ENCODE results near the gene ACVR2B.
A peak's percentile ranks its signal among the peaks of the same experiment; 100 is the strongest.

Gene ACVR2B

DNA sequence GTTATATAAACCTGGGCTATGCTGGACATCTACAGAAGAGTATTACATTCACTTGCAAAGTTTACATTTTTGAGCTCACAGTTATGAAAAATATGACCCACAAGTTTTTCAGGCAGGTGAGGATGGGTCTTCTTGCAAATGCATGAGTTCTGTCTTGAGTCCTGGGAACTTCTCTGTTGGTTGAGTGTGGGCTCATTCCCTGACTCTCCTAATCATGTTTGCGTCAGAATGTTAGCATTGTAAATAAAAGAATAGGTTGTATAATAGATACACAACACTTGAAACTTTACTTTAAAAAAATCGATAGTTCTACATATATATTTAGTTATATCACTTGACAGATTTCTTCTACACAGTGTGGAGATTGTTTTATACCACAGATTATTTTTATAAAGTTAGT lies 35.3 kb downstream of the ACVR2B start:
- no peak for DNase-seq (ENCODE audit: low read depth in 2 of 2)

GRCh38 chr3:38489766-38490165 lies 36.1 kb downstream of the ACVR2B start:
- DNase-seq (ENCODE audit: low read depth in 2 of 2) = no peak

DNA sequence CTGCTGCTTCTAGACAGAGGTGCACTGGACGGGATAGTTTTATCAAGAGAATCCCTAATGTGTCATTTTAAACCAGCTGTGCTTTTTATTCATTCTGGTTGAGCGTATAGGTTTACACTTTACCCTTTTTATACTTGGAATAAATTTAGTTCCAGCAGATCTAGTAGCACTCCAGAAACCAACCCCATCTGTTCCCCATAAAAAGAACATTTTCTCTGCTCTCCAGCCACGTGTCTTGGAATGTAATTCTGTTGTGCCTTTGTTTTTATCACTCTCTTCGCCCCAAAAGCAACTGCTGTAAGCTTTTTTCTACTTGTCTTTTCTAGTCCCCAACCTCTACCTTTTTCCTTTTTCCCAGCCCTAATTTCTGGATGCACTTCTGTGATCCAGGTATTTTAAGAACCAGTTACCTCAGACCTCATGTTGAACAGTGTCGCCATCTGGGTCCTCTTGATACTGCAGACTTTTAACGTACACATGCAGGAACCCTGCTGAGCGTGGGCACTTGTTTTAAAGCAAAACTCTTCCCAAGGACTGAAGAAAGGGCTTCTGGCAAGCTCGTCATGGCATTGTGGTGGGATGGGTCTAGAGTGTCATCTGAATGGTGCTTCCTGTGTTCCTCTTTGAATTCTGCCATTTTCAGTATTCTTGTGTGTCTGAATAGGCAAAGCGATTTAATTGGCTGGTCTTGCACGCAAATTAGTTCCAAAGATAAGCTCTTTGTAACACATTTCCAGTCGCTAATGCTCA lies 36.8 kb downstream of the ACVR2B start:
- no peak for DNase-seq (ENCODE audit: low read depth in 2 of 2)

GRCh38 chr3:38491215-38491614 lies 37.5 kb downstream of the ACVR2B start:
- no peak for DNase-seq (ENCODE audit: low read depth in 2 of 2)

DNA sequence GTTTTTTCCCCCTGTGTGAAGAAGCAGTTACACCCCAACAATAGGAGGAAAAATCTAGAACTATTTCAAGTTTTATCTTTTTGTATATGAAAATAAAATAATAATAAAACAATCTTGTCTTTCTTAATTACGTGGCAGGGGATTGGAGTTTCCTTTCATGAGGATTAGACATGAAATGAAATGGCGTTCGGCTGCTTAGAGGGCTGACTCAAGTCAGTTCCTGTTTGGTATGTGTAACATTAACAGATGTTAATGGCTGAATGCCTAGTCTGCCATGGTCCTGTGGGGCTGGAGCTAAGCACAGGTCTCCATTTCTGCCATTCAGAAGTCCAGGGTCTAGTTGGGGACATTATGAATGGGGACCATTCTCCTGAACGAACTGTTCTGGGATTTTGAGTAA lies 39.3 kb downstream of the ACVR2B start:
- no peak for DNase-seq (ENCODE audit: low read depth in 2 of 2)

- peak; percentile 90 to 92 for DNase-seq (ENCODE audit: low read depth in 2 of 2)
These were observed 42.6 kb downstream of the ACVR2B start, which contains the start of gene EXOG for GRCh38 chr3:38496131-38496910. Gene EXOG, plus strand, starts transcription at chr3:38496340. Its CDS starts 28 bp downstream, at chr3:38496368.

- DNase-seq (ENCODE audit: low read depth in 2 of 2) = no peak
These were observed 43.3 kb downstream of the ACVR2B start for GRCh38 chr3:38497031-38497430.

DNA sequence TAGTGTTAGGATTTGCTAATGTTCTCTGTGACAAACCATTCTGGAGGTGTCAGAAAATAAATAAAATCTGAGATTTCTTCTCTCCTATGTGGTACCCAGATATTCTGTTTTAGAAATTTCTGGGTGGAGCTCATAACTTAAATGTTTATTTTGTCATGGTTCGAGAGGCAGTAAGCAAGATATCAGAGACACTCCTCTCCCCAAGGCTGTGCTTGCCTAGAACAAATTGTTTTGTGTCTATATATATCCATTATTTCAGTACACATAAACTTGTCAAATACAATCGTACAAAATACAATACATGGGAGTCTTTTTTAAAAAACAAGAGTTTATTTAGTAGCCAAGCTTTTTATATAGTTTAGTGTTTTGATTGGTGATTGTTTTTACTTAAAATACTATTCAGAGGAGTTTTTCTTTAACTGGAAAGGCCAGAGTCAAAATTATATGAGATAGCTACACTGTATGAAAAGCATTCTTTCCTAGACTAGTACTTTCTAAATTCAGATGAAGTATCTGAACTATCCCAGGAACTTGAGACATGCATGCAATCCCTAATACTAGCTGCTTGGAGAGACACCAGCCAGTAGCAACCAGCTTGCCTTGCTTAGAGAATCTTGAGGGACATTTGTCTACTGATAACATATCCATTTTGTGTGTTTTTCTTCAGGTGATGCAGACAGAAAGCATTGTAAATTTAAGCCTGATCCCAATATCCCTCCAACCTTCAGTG lies 47.2 kb downstream of the ACVR2B start:
- no peak for DNase-seq (ENCODE audit: low read depth in 2 of 2)

DNA sequence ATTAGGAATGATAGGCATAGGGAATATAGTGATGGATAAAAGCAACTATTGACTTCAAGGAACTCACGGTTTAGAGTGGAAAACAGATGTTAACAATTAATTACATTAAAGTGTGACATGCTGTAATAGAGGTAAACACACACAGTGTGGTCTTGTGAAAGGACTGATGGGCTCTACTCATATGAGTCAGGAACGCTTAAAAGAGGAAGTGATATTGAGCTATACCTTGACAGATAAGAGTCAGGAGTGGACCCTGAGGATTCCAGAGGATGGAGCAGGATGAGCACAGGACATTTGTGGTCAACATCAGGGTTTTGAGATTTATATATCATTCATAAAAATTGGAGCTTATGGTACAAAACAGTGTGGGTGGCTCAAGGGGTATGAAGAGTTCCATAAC lies 53.4 kb downstream of the ACVR2B start:
- DNase-seq (ENCODE audit: low read depth in 2 of 2) = no peak

DNA sequence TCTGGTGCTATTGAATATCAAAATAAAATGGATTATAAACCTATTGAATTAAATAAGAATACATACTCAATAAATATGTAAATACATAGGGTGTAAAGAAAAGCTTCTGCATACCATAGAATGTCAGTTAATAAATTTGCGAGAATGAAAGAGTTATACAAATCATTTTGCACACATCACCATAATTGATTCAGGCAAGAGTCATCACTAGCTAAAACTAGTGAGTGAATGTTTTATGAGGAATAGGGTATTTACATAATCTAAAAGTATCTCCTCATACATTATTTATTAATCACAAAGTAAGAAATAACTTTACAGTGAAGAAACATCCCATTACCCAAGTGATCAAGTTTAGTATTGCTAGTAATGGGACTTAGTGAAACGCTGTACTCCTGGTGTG lies 56.0 kb downstream of the ACVR2B start:
- DNase-seq (ENCODE audit: low read depth in 2 of 2) = no peak

DNA sequence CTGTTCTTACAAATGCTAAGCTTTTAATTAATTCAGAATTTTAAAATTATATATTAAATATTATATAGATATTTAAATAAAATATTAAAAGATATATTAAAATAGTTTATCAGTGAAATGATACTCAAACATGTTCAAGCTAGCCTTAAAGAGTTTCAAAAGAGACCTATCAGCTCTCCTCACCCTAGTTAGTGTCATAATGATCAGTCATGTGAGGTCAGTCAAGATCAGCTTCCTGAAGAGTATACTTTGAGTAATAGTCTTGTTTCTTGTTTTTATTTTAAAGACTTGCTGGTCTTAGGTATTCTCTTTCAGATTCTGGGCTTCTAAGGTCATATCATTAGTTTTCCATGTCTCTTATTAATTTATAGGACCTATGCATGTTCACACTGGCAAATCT lies 56.9 kb downstream of the ACVR2B start:
- no peak for DNase-seq (ENCODE audit: low read depth in 2 of 2)

GRCh38 chr3:38511546-38511945 lies 57.9 kb downstream of the ACVR2B start:
- DNase-seq (ENCODE audit: low read depth in 2 of 2) = no peak

DNA sequence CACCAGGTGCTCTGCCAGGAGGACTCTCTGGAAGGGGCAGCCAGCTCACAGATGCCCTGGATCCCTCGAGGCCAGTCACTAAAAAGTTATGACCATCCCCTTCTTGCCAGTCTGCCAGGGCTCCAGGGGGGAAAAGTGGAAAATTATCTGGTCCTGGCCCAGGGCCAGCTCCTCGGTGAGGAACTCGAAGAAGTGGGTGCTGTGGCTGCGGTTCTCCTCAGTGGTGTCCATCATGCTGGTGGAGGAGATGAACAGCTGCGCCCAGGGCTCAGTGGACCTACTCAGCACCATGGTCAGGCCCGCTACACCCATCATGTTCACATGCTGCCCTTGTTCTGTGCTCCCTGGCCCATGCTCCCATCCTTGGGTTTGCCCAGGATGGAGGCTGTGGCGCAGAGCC lies 61.7 kb downstream of the ACVR2B start:
- no peak for DNase-seq (ENCODE audit: low read depth in 2 of 2)

- DNase-seq (ENCODE audit: low read depth in 2 of 2) = no peak
These were observed 63.0 kb downstream of the ACVR2B start for GRCh38 chr3:38516669-38517068.

DNA sequence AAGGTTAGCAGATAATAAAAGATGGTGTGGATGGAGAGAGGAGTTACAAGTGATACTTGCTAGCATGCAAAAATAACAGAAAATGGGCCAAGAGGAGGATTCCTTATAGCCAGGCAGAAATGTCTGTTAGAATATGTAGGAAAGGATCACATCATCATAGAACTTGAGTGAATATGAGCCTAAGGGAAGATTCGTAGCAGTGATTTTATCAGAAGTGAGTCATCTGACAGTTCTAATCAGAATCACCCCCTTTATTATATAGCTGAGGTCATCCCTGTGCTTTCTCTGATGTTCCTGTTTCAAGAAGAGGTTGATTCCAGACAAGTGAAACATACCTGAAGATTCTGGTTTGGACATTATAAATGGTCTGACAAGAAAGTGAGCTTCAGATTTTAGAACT lies 65.3 kb downstream of the ACVR2B start:
- no peak for DNase-seq (ENCODE audit: low read depth in 2 of 2)

GRCh38 chr3:38519651-38520050 lies 66.0 kb downstream of the ACVR2B start:
- no peak for DNase-seq (ENCODE audit: low read depth in 2 of 2)

GRCh38 chr3:38521391-38521987 lies 67.8 kb downstream of the ACVR2B start:
- peak; percentile 17 to 31 for DNase-seq (ENCODE audit: low read depth in 2 of 2)

- DNase-seq (ENCODE audit: low read depth in 2 of 2) = no peak
These were observed 68.3 kb downstream of the ACVR2B start for GRCh38 chr3:38522002-38522401.

DNA sequence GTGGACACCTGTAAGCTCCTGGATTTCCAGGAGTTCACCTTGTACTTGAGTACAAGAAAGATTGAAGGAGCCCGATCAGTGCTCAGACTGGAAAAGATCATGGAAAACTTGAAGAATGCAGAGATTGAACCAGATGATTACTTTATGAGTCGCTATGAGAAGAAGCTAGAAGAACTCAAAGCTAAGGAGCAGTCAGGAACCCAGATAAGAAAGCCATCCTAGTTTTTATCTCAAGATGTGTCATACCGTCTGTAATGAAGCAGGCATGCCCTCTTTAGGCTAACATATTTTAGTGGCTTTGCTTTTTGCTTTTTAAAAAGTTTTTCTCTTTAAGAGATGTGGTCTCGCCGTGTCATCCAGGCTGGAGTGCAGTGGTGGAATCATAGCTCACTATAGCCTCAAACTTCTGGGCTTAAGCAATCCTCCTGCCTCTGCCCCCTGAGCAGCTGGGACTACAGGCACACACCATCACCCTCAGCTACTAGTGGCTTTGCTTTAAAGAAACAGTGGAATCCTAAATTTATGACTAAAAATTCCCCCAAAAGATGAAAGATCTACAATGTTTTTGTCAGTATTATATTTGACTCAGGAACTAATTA lies 70.5 kb downstream of the ACVR2B start:
- no peak for DNase-seq (ENCODE audit: low read depth in 2 of 2)

- DNase-seq (ENCODE audit: low read depth in 2 of 2) = no peak
These were observed 73.1 kb downstream of the ACVR2B start for GRCh38 chr3:38526792-38527191.

DNA sequence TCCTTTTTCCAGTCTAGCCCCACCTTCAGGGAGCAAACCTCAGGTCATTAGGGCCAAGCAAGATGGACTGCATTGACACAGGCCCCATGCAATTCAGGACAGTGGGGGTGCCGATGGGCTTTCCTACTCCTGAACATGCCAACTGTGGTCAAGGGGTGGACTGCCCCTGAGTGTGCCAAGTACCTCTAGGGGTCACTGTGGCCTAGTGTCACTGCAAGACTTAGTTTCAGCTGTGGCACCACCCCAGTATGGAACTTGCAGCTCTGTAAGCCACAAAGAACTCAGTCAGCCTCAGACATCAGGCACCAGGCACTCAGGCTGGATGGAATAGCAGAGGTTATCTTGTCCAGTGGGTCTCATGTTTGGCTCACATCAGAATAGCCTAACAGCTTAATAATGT lies 74.8 kb downstream of the ACVR2B start:
- no peak for DNase-seq (ENCODE audit: low read depth in 2 of 2)

- no peak for DNase-seq (ENCODE audit: low read depth in 2 of 2)
These were observed 78.8 kb downstream of the ACVR2B start for GRCh38 chr3:38532529-38532928.

All from stimulated activated CD8-positive, alpha-beta memory T cell treated with anti-CD3 and anti-CD28 coated beads, Interleukin-2, amount 100 ng/mL, for 1 hour (primary cell).